ENCODE measurements around the gene EIF4G2. TPM values are rescaled to one million over a fixed set of nuclear protein-coding genes. Genes with fewer than 3 reads are reported as not detected.

EIF4G2 gene
- total and polyA plus RNA-seq, 10 of the 15 experiments (the other 5 are each of a cell fraction or from before 2014, with no cell fraction given), result 210 to 1,104 (median 713) TPM

GRCh38 chr11:10774811-10775210 is 33.9 kb downstream of the EIF4G2 start (continued):
- TF ChIP-seq ZNF592 (IDR thresholded peaks at IDR 0.05), result no peak
- no peak for TF ChIP-seq CHD4 (IDR thresholded peaks at IDR 0.05)
- TF ChIP-seq ATF2 (IDR thresholded peaks at IDR 0.05; ENCODE audit: low read length), result no peak
- TF ChIP-seq BRCA1 (IDR thresholded peaks at IDR 0.05; ENCODE audit: low read depth, low read length), result no peak
- no peak for TF ChIP-seq MTA2 (IDR thresholded peaks at IDR 0.05; ENCODE audit: low read depth)
- no peak for TF ChIP-seq ASH2L (IDR thresholded peaks at IDR 0.05; ENCODE audit: borderline replicate concordance, low read depth)

- BruUV-seq (replicated peaks), result no TSS peak
- ChIA-PET CTCF (interaction anchor here (0.7 to 4.5 kb wide), 17 partner anchors 9 to 365 kb away, joined by 3 to 61 read pairs (median 6); partner anchors contain the start of gene CTR9), SMC1A (ENCODE audit: uncharacterized antibody, unreplicated experiment) (interaction anchor here (0.9 to 3.0 kb wide), 7 partner anchors 15 to 456 kb away, joined by 3 to 22 read pairs (median 3); no protein-coding TSS in a partner anchor), RAD21 (ENCODE audit: unreplicated experiment) (interaction anchor here (1.3 kb wide), 1 partner anchor 1016 kb away, joined by 3 read pairs; no protein-coding TSS in a partner anchor), POLR2A (interaction anchor here (1.7 kb wide), 1 partner anchor 86 kb away, joined by 5 read pairs; the partner anchor contains the start of gene ZBED5)
- Histone ChIP-seq H3K9ac (ENCODE audit: control insufficient read depth, insufficient read depth, low read length) (no peak overlapping the region), H3K36me3 (ENCODE audit: control insufficient read depth in 2 of 2, insufficient read depth in 2 of 2, low read length in 1 of 2) (peaks cover 0 to 34% of the 10 kb centered on the region in 2 experiments; a peak in 3 of 4 replicates), H3K9me3 (replicated peaks; ENCODE audit: control insufficient read depth, insufficient read depth, low read length) (no peaks in the 10 kb centered on the region), H3K4me3 (no peak overlapping the region), H3K79me2 (ENCODE audit: control insufficient read depth, insufficient read depth, low read length) (no peaks in the 10 kb centered on the region), H2AFZ (ENCODE audit: control insufficient read depth, low read depth, low read length) (no peak overlapping the region), H3K27ac (ENCODE audit: control insufficient read depth, insufficient read depth) (no peak overlapping the region), H3K4me2 (ENCODE audit: control insufficient read depth, insufficient read depth) (no peak overlapping the region), H3K4me1 (ENCODE audit: control insufficient read depth, insufficient read depth, low read length) (no peaks in the 10 kb centered on the region), H4K20me1 (ENCODE audit: control insufficient read depth, insufficient read depth) (no peaks in the 10 kb centered on the region), H3K27me3 (replicated peaks in 1 of 2; ENCODE audit: control insufficient read depth in 2 of 2, insufficient read depth in 2 of 2, low read length in 1 of 2) (no peaks in the 10 kb centered on the region)
- intact Hi-C loops (cut with micrococcal nuclease; ENCODE audit: unreplicated experiment), result no loop called here
- no peak for FAIRE-seq
- ATAC-seq, result no peak
- DNase-seq (ENCODE audit: low read depth, low spot score), result no peak
- in situ Hi-C loops (cut with MboI), result no loop called here
- WGBS (ENCODE audit: insufficient coverage, insufficient replicate concordance, low lambda C conversion rate, missing lambda C conversion rate), result 93% methylated on average over 1 of the region's 1 CpG
- TF ChIP-seq POLR2AphosphoS2 (IDR thresholded peaks at IDR 0.05; ENCODE audit: low read depth, low read length), result no peak
- TF ChIP-seq EED (IDR thresholded peaks at IDR 0.05; ENCODE audit: low read depth), result no peak
- TF ChIP-seq TCF7 (IDR thresholded peaks at IDR 0.05; ENCODE audit: borderline replicate concordance), result no peak
- TF ChIP-seq BACH1 (IDR thresholded peaks at IDR 0.05; ENCODE audit: borderline replicate concordance), result no peak
- TF ChIP-seq ZBTB4 (CRISPR knock-in tag; IDR thresholded peaks at IDR 0.05), result no peak
- no peak for TF ChIP-seq HDAC2 (IDR thresholded peaks at IDR 0.05)
- TF ChIP-seq NFYB (IDR thresholded peaks at IDR 0.05; ENCODE audit: insufficient read depth, low read depth, low read length), result no peak
- no peak for TF ChIP-seq YY1 (IDR thresholded peaks at IDR 0.05; ENCODE audit: low read depth, low read length)
- TF ChIP-seq EP300 (IDR thresholded peaks at IDR 0.05; ENCODE audit: borderline replicate concordance in 1 of 2, control insufficient read depth in 1 of 2, low read depth in 2 of 2, low read length in 2 of 2), result no peak
Observed at GRCh38 chr11:10771457-10771856, 37.3 kb downstream of the EIF4G2 start.

All from GM12878 (cell line).